ENCODE results near the gene KCTD6. TPM values are rescaled to one million over a fixed set of nuclear protein-coding genes. Genes with fewer than 3 reads are reported as not detected.

KCTD6 gene
- polyA plus RNA-seq, 1 experiment, result 13.7 TPM

- POLR2A ChIA-PET, result no interaction called here
These were observed 40.9 kb downstream of the KCTD6 start for GRCh38 chr3:58532794-58533220.

GRCh38 chr3:58534592-58535494, 42.9 kb downstream of the KCTD6 start:
- Histone ChIP-seq H3K27me3 (ENCODE audit: control insufficient read depth, insufficient read depth, low read length) (no peaks in the 10 kb centered on the region), H3K27ac (ENCODE audit: low read depth, low read length) (no peak overlapping the region), H3K4me3 (ENCODE audit: low read depth, low read length) (no peak overlapping the region), H3K9me3 (ENCODE audit: control insufficient read depth, insufficient read depth, low read length) (no peaks in the 10 kb centered on the region)
- ChIA-PET POLR2A (no interaction called here), CTCF (interaction anchor here (1.1 to 3.9 kb wide), 8 partner anchors 34 to 228 kb away, joined by 3 to 24 read pairs (median 4); partner anchors contain the start of genes HTD2, KCTD6 and RPP14)
- no peak for DNase-seq (ENCODE audit: low read depth, low spot score)
- no peak for TF ChIP-seq CTCF (IDR thresholded peaks at IDR 0.05; ENCODE audit: low read depth, low read length)

More at GRCh38 chr3:58532794-58533220, 40.9 kb downstream of the KCTD6 start:
- peak; percentile 16 for DNase-seq (ENCODE audit: low read depth, low spot score)
- no peak overlapping the region for H3K27ac ChIP-seq (ENCODE audit: low read depth, low read length)
- H3K9me3 ChIP-seq (ENCODE audit: control insufficient read depth, insufficient read depth, low read length), result no peaks in the 10 kb centered on the region
- no peaks in the 10 kb centered on the region for H3K27me3 ChIP-seq (ENCODE audit: control insufficient read depth, insufficient read depth, low read length)
- CTCF ChIA-PET, result interaction anchor here (0.6 to 3.9 kb wide), 10 partner anchors 14 to 345 kb away, joined by 3 to 24 read pairs (median 4); partner anchors contain the start of genes HTD2, KCTD6 and RPP14
- TF ChIP-seq CTCF (IDR thresholded peaks at IDR 0.05; ENCODE audit: low read depth, low read length), result peak; percentile 93
- no peak overlapping the region for H3K4me3 ChIP-seq (ENCODE audit: low read depth, low read length)

GRCh38 chr3:58535531-58536500, 43.9 kb downstream of the KCTD6 start:
- ChIA-PET CTCF (interaction anchor here (1.2 to 1.5 kb wide), 4 partner anchors 33 to 229 kb away, joined by 3 to 4 read pairs (median 3); partner anchors contain the start of genes HTD2 and RPP14), POLR2A (no interaction called here)
- Histone ChIP-seq H3K27me3 (ENCODE audit: control insufficient read depth, insufficient read depth, low read length) (no peaks in the 10 kb centered on the region), H3K27ac (ENCODE audit: low read depth, low read length) (no peak overlapping the region), H3K4me3 (ENCODE audit: low read depth, low read length) (peak overlapping the region; percentile 59; the same call in 1 of the 2 replicates), H3K9me3 (ENCODE audit: control insufficient read depth, insufficient read depth, low read length) (no peaks in the 10 kb centered on the region)
- DNase-seq (ENCODE audit: low read depth, low spot score), result no peak
- no peak for TF ChIP-seq CTCF (IDR thresholded peaks at IDR 0.05; ENCODE audit: low read depth, low read length)

- H3K4me3 ChIP-seq (ENCODE audit: low read depth, low read length), result peak within 1 kb of the TSS; percentile 59
- CTCF ChIA-PET, result interaction anchor here (0.8 to 2.3 kb wide), 6 partner anchors 11 to 231 kb away, joined by 4 to 20 read pairs (median 6); partner anchors contain the start of genes HTD2, KCTD6 and RPP14
- TF ChIP-seq CTCF (IDR thresholded peaks at IDR 0.05; ENCODE audit: low read depth, low read length), result no peak
- H3K27ac ChIP-seq (ENCODE audit: low read depth, low read length), result peak within 1 kb of the TSS; percentile 33
- no peak for DNase-seq (ENCODE audit: low read depth, low spot score)
- H3K9me3 ChIP-seq (ENCODE audit: control insufficient read depth, insufficient read depth, low read length), result no peaks in the 10 kb centered on the region
- no peaks in the 10 kb centered on the region for H3K27me3 ChIP-seq (ENCODE audit: control insufficient read depth, insufficient read depth, low read length)
- POLR2A ChIA-PET, result interaction anchor here (0.6 to 1.7 kb wide), 4 partner anchors 10 to 231 kb away, joined by 3 to 6 read pairs (median 4); partner anchors contain the start of genes HTD2 and RPP14
These were observed 44.9 kb downstream of the KCTD6 start, which contains the start of gene ACOX2 for GRCh38 chr3:58536501-58537411. Gene ACOX2 (minus strand): TSS chr3:58537190. CDS start chr3:58535106, 2,084 bp downstream.
